Tibial nerve (tissue), 4 donors: ENCODE results near the gene TCF19. TPM values are rescaled to one million over a fixed set of nuclear protein-coding genes. Genes with fewer than 3 reads are reported as not detected.

Source experiments
- DNase-seq, 2 donors: peaks; one replicate each; pipeline ENCODE4 v3.0.0-alpha.2; 2019; ENCODE audit warnings: low spot score in 2 of 2
- H3K27ac ChIP-seq, 4 donors: fragments of 200-600 bp; sonication (generic) in 3 of 4; one replicate each; pipeline ENCODE4 v1.5.1; 2017 to 2019; ENCODE audit warnings: mild to moderate bottlenecking in 1 of 4
- H3K27me3 ChIP-seq, 2 donors: fragments of 200-600 bp; sonication (generic) in 1 of 2; one replicate each; pipeline versions ENCODE4 v1.5.1 to v1.6.0; 2017 to 2019
- H3K36me3 ChIP-seq, 3 donors: fragments of 200-600 bp; sonication (generic); one replicate each; pipeline ENCODE4 v1.5.1; 2018 to 2019
- H3K4me1 ChIP-seq, 4 donors: fragments of 200-600 bp; sonication (generic) in 3 of 4; one replicate each; pipeline ENCODE4 v1.5.1; 2017 to 2019
- H3K4me3 ChIP-seq, 4 donors: fragments of 200-600 bp; sonication (generic) in 3 of 4; one replicate each; pipeline ENCODE4 v1.5.1; 2017 to 2019; ENCODE audit warnings: mild to moderate bottlenecking in 1 of 4, moderate library complexity in 1 of 4
- H3K9me3 ChIP-seq, 4 donors: fragments of 200-600 bp; sonication (generic) in 3 of 4; one replicate each; pipeline ENCODE4 v1.5.1; 2017 to 2019
- EP300 ChIP-seq, 2 donors: sonication (generic); formaldehyde crosslinking; IDR thresholded peaks; one replicate each; pipeline ENCODE4 v1.6.1; 2017; ENCODE audit warnings: antibody characterized with exemption in 2 of 2, mild to moderate bottlenecking in 1 of 2
- POLR2A ChIP-seq, 2 donors: fragments of 450-650 bp; IDR thresholded peaks; one replicate each; pipeline ENCODE4 v1.6.1; 2017; ENCODE audit warnings: antibody characterized with exemption in 2 of 2, mild to moderate bottlenecking in 2 of 2, moderate library complexity in 2 of 2
- WGBS, 2 donors: methylation state at CpG; one replicate each; pipeline ENCODE4 v1.1.5; 2018; 5-methylcytosine and 5-hydroxymethylcytosine counted together
- total RNA-seq, 4 donors: library from RNA; depleted of rRNA; stranded (reverse); fragments of >200 nt; gene quantifications; one replicate each; pipeline ENCODE4 v1.1.0, GENCODE V29; 2016
- TF ChIP-seq, protein P1 (sequence below), 5 experiments: fragments of 200-600 bp in 3 of 5; fragments of 450-650 bp in 2 of 5; sonication (generic) in 3 of 5; IDR thresholded peaks; one replicate each; pipeline ENCODE4 v1.5.1; 2016 to 2019; ENCODE audit warnings: antibody characterized with exemption in 5 of 5, mild to moderate bottlenecking in 3 of 5, moderate library complexity in 2 of 5

The TCF19 gene
- total RNA-seq, 4 donors from 2014 or later = 1.2 to 4.6 (median 4.0) TPM

DNA sequence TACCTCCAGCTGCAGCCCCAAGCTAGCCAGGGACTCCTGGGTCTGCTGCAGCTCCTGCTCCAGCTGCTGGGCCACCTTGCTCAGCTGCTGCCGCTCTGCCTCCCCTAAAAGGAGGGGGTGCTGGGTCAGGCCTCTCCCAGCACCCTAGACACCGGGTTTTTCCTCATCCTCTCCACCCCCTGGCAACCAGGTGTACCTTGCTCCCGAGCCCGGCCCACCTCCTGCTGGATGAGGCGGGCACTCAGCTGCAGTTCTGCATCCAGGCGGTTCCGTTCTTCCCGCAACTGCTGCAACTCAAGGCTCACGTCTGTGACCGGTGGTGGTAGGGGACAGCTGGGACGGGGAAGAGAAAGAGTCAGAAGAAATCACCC is 13.4 kb upstream of the TCF19 start:
- WGBS, 2 donors = 76 to 96% methylated on average over 11 of the region's 11 CpGs

DNA sequence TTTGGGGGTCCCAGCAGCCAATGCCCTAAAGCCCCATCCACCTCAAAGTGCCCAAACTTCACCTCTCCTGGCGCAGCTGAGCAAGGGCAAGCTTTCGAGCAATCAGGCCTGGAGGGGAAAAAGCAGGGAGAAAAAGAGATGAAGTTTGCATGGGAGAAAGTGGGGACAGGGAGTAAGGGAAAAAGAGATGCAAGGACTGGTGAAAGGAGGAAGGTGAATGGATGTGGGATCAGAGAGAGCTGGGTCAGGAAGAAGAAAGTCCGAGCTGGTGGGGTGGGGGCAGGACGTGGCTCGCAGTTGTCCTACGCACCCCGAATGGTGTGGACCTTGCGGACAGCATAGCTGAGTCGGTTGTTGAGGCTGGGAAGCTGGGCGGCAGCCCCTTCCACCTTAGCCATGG is 13.0 kb upstream of the TCF19 start:
- Histone ChIP-seq H3K4me1 (peaks cover 0 to 14% (median 0%) of the 10 kb centered on the region in 4 donors), H3K4me3 (no peak overlapping the region), H3K27ac (peak overlapping the region in 1 of 4 donors; percentile 37), H3K27me3 (no peaks in the 10 kb centered on the region), H3K36me3 (peaks cover 0 to 70% (median 0%) of the 10 kb centered on the region in 3 donors), H3K9me3 (no peaks in the 10 kb centered on the region)
- WGBS, 2 donors = 92 to 94% methylated on average over 10 of the region's 10 CpGs
- TF ChIP-seq, protein P1, sequence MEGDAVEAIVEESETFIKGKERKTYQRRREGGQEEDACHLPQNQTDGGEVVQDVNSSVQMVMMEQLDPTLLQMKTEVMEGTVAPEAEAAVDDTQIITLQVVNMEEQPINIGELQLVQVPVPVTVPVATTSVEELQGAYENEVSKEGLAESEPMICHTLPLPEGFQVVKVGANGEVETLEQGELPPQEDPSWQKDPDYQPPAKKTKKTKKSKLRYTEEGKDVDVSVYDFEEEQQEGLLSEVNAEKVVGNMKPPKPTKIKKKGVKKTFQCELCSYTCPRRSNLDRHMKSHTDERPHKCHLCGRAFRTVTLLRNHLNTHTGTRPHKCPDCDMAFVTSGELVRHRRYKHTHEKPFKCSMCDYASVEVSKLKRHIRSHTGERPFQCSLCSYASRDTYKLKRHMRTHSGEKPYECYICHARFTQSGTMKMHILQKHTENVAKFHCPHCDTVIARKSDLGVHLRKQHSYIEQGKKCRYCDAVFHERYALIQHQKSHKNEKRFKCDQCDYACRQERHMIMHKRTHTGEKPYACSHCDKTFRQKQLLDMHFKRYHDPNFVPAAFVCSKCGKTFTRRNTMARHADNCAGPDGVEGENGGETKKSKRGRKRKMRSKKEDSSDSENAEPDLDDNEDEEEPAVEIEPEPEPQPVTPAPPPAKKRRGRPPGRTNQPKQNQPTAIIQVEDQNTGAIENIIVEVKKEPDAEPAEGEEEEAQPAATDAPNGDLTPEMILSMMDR (IDR thresholded peaks at IDR 0.05) = no peak
- no peak for DNase-seq

More for the DNA sequence above, 13.4 kb upstream of the TCF19 start:
- H3K27ac ChIP-seq = peak overlapping the region in 1 of 4 donors; percentile 37
- no peaks in the 10 kb centered on the region for H3K27me3 ChIP-seq
- TF ChIP-seq, protein P1 (IDR thresholded peaks at IDR 0.05) = no peak
- TF ChIP-seq POLR2A (IDR thresholded peaks at IDR 0.05) (no peak), EP300 (IDR thresholded peaks at IDR 0.05) (no peak)
- no peaks in the 10 kb centered on the region for H3K9me3 ChIP-seq
- peaks cover 0 to 66% (median 0%) of the 10 kb centered on the region in 3 donors for H3K36me3 ChIP-seq
- H3K4me3 ChIP-seq = no peak overlapping the region
- H3K4me1 ChIP-seq = peaks cover 0 to 14% (median 0%) of the 10 kb centered on the region in 4 donors
- DNase-seq = no peak

DNA sequence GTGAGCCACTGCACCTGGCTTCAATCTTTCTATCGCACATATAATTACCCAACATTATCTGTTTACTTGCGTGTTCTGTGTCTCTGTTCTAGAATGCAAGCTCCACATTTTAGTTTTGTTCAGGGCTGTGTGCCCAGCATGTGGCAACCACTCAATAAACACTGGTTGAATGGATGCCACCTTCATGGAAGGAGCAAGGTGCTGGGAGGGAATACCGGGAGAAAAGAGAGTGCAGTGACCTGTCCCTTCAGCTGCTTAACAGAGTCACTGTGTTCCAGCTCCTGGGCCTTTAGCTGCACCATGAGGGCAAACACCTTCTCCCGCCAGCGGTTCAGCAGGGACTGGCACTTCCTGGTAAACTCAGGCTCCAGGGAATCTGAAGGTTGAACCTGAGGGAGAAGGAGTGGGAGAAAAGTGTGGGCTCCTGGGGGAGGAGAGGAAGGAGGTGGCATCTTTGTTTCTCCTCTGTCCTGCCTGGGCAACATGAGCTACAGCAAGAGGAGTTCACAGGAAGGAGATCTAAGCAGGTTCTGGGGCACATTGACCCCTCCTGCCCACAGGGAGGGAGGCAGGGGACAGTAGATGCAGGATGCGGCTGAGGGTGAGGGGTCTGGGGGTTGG is 8.5 kb upstream of the TCF19 start:
- no peak for DNase-seq
- Histone ChIP-seq H3K36me3 (peaks cover 0 to 80% (median 0%) of the 10 kb centered on the region in 3 donors), H3K9me3 (no peaks in the 10 kb centered on the region), H3K4me3 (no peak overlapping the region), H3K4me1 (no peaks in the 10 kb centered on the region), H3K27ac (no peak overlapping the region), H3K27me3 (no peaks in the 10 kb centered on the region)
- WGBS, 2 donors = 83 to 95% methylated on average over 6 of the region's 6 CpGs
- TF ChIP-seq, protein P1 (IDR thresholded peaks at IDR 0.05) = no peak
- TF ChIP-seq POLR2A (IDR thresholded peaks at IDR 0.05) = no peak
- no peak for TF ChIP-seq EP300 (IDR thresholded peaks at IDR 0.05)

DNA sequence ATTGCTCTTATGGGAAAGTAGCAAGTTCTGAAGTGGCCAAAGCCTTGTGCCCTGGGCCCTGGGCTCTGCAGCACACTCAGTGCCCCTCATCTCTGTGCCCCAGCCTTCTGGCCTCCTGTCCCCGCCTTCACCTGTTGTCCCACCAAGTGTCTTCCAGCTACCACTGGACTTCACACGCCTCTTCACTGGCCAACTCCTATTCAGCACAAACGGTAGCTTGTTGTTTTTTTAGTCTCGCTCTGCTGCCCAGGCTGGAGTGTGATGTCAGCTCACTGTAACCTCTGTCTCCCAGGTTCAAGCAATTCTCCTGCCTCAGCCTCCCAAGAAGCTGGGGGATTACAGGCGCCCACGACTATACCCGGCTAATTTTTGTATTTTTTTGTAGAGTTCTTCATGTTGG is 5.6 kb upstream of the TCF19 start:
- Histone ChIP-seq H3K4me3 (no peak overlapping the region), H3K4me1 (peaks cover 0 to 12% (median 2%) of the 10 kb centered on the region in 4 donors), H3K27me3 (no peaks in the 10 kb centered on the region), H3K9me3 (no peaks in the 10 kb centered on the region), H3K36me3 (peaks cover 0 to 72% (median 0%) of the 10 kb centered on the region in 3 donors), H3K27ac (no peak overlapping the region)
- 86 to 88% methylated on average over 7 of the region's 7 CpGs for WGBS, 2 donors
- TF ChIP-seq EP300 (IDR thresholded peaks at IDR 0.05) (no peak), POLR2A (IDR thresholded peaks at IDR 0.05) (no peak)
- TF ChIP-seq, protein P1 (IDR thresholded peaks at IDR 0.05) = no peak
- DNase-seq = no peak

DNA sequence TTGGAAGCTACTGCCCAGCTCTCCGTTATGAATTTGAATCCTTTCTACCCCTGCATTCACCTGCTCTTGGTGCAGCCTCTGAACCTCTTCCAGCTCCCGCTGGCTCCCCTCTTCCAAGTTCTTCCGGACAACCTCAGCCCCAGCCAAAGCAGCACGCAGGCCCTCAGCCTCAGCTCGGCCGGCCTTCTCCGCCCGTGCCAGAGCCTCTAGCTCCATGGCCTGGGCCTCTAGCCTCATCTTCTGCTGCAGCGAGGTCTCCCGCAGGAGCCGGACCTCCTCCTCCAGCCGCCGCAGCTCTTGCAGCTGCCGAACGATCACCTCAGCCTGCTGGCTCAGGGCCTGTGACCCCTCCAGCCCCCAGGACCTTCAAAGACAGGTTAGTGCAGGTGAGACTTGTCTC is 4.0 kb upstream of the TCF19 start:
- WGBS, 2 donors = 80 to 94% methylated on average over 15 of the region's 15 CpGs
- Histone ChIP-seq H3K27ac (no peak overlapping the region), H3K36me3 (peaks cover 0 to 56% (median 0%) of the 10 kb centered on the region in 3 donors), H3K27me3 (no peaks in the 10 kb centered on the region), H3K4me3 (no peak overlapping the region), H3K4me1 (peaks cover 0 to 21% (median 9%) of the 10 kb centered on the region in 4 donors), H3K9me3 (no peaks in the 10 kb centered on the region)
- no peak for DNase-seq
- TF ChIP-seq EP300 (IDR thresholded peaks at IDR 0.05) = no peak
- no peak for TF ChIP-seq POLR2A (IDR thresholded peaks at IDR 0.05)
- TF ChIP-seq, protein P1 (IDR thresholded peaks at IDR 0.05) = no peak
